ENCODE data around the gene MLIP. TPM values are rescaled to one million over a fixed set of nuclear protein-coding genes. Genes with fewer than 3 reads are reported as not detected.

Gene MLIP
- total and polyA plus RNA-seq, 2 of the 8 experiments (the other 6 are each of a cell fraction or from before 2014, with no cell fraction given) = not detected

- TF ChIP-seq POLR2AphosphoS5 (IDR thresholded peaks at IDR 0.05; ENCODE audit: low read depth, low read length) = no peak
- TF ChIP-seq SP4 (IDR thresholded peaks at IDR 0.05; ENCODE audit: low read length) = no peak
Measured at GRCh38 chr6:54157405-54157804, 46.2 kb downstream of the MLIP start (continued).

GRCh38 chr6:54173089-54173488, 61.8 kb downstream of the MLIP start:
- no peaks in the 10 kb centered on the region for H3K79me1 ChIP-seq (ENCODE audit: low read depth, low read length)
- H3K4ac ChIP-seq (replicated peaks; ENCODE audit: insufficient read length, low read depth, low read length) = no peak overlapping the region
- no peak for DNase-seq (ENCODE audit: low read depth in 1 of 2, low spot score in 2 of 2)
- no peak overlapping the region for H2BK5ac ChIP-seq (ENCODE audit: low read depth, low read length)
- no peak overlapping the region for H2AK5ac ChIP-seq (ENCODE audit: low read depth, low read length)
- H3K14ac ChIP-seq (ENCODE audit: insufficient read length) = no peak overlapping the region
- no peak overlapping the region for H2BK12ac ChIP-seq (ENCODE audit: low read depth, low read length)
- H2BK15ac ChIP-seq (ENCODE audit: low read length) = no peak overlapping the region
- H3K18ac ChIP-seq (ENCODE audit: extremely low read depth, low read length) = no peak overlapping the region
- CTCF ChIA-PET (ENCODE audit: partially characterized antibody) = no interaction called here
- no peak overlapping the region for H3K4me3 ChIP-seq (ENCODE audit: extremely low read depth in 1 of 4, insufficient read depth in 2 of 4, low read depth in 3 of 4, low read length in 4 of 4)
- no peak overlapping the region for H3K4me2 ChIP-seq (ENCODE audit: insufficient read depth in 1 of 2, low read depth in 2 of 2, low read length in 2 of 2)
- no peak overlapping the region for H2AFZ ChIP-seq (ENCODE audit: low read length)
- no peak overlapping the region for H4K8ac ChIP-seq (ENCODE audit: extremely low read depth, insufficient read depth, low read length)
- H3K79me2 ChIP-seq (ENCODE audit: control insufficient read depth in 1 of 2, insufficient read depth in 2 of 2, low read length in 2 of 2) = no peaks in the 10 kb centered on the region
- H3K36me3 ChIP-seq (ENCODE audit: control insufficient read depth in 2 of 4, insufficient read depth in 4 of 4, low read length in 3 of 4) = no peaks in the 10 kb centered on the region
- H3K23me2 ChIP-seq (ENCODE audit: low read depth, low read length) = no peaks in the 10 kb centered on the region
- no peaks in the 10 kb centered on the region for H3K9me3 ChIP-seq (ENCODE audit: insufficient read depth in 2 of 2, low read depth in 1 of 2, low read length in 1 of 2)
- H2BK20ac ChIP-seq (ENCODE audit: low read length) = no peak overlapping the region
- FAIRE-seq = no peak
- no peak overlapping the region for H4K5ac ChIP-seq (ENCODE audit: insufficient read length, low read depth, low read length)
- H4K91ac ChIP-seq (replicated peaks; ENCODE audit: insufficient read length, low read length) = no peak overlapping the region
- no peak overlapping the region for H3K27ac ChIP-seq (ENCODE audit: low read depth, low read length)
- H3K9ac ChIP-seq (replicated peaks in 1 of 4; ENCODE audit: extremely low read depth in 1 of 4, low read depth in 3 of 4, low read length in 3 of 4) = no peak overlapping the region
- no peak overlapping the region for H2BK120ac ChIP-seq (replicated peaks; ENCODE audit: low read depth, low read length)
- no peak overlapping the region for H3K23ac ChIP-seq (ENCODE audit: insufficient read length)
- POLR2A ChIA-PET (ENCODE audit: partially characterized antibody) = no interaction called here
- H3K56ac ChIP-seq (replicated peaks; ENCODE audit: insufficient read length, low read depth, low read length) = no peak overlapping the region
- H4K20me1 ChIP-seq (replicated peaks in 1 of 2; ENCODE audit: control insufficient read depth in 1 of 2, insufficient read depth in 2 of 2, low read length in 2 of 2) = no peaks in the 10 kb centered on the region
- H3K27me3 ChIP-seq (replicated peaks in 1 of 4; ENCODE audit: control insufficient read depth in 3 of 4, extremely low read depth in 1 of 4, insufficient read depth in 3 of 4, low read length in 3 of 4) = no peaks in the 10 kb centered on the region
- H3K4me1 ChIP-seq (replicated peaks in 1 of 4; ENCODE audit: control insufficient read depth in 3 of 4, insufficient read depth in 4 of 4, low read length in 3 of 4) = no peaks in the 10 kb centered on the region
- TF ChIP-seq SP1 (IDR thresholded peaks at IDR 0.05; ENCODE audit: low read depth, low read length) = no peak
- no peak for TF ChIP-seq EP300 (IDR thresholded peaks at IDR 0.05; ENCODE audit: borderline replicate concordance in 1 of 2, low read depth in 2 of 2, low read length in 2 of 2)
- TF ChIP-seq YY1 (IDR thresholded peaks at IDR 0.05; ENCODE audit: low read depth, low read length) = no peak
- no peak for TF ChIP-seq JUND (IDR thresholded peaks at IDR 0.05; ENCODE audit: low read length)
- no peak for TF ChIP-seq RBBP5 (IDR thresholded peaks at IDR 0.05; ENCODE audit: borderline replicate concordance, low read depth, low read length)
- no peak for TF ChIP-seq CTBP2 (IDR thresholded peaks at IDR 0.05; ENCODE audit: borderline replicate concordance, insufficient read depth, insufficient read length, low read length)
- no peak for TF ChIP-seq JUN (IDR thresholded peaks at IDR 0.05; ENCODE audit: low read depth, low read length)
- TF ChIP-seq SIRT6 (IDR thresholded peaks at IDR 0.05; ENCODE audit: low read length) = no peak
- no peak for TF ChIP-seq RXRA (IDR thresholded peaks at IDR 0.05; ENCODE audit: insufficient read depth, low read depth, low read length)
- no peak for TF ChIP-seq TBP (IDR thresholded peaks at IDR 0.05; ENCODE audit: low read depth, low read length)
- no peak for TF ChIP-seq RAD21 (IDR thresholded peaks at IDR 0.05 in 1 of 2, conservative IDR thresholded peaks at IDR 0.05 in 1 of 2; ENCODE audit: low read depth in 2 of 2, low read length in 2 of 2)
- TF ChIP-seq NANOG (IDR thresholded peaks at IDR 0.05; ENCODE audit: insufficient read depth, low read depth, low read length, poor library complexity, severe bottlenecking) = no peak
- TF ChIP-seq SUZ12 (IDR thresholded peaks at IDR 0.05; ENCODE audit: low read length) = no peak
